ENCODE measurements around the gene KRT85.
"Not testable (repeated sequence)": the region's sequence is repeated elsewhere in the genome, so short reads cannot be mapped to it uniquely, and the experiment has no call there.

The KRT85 gene

DNA sequence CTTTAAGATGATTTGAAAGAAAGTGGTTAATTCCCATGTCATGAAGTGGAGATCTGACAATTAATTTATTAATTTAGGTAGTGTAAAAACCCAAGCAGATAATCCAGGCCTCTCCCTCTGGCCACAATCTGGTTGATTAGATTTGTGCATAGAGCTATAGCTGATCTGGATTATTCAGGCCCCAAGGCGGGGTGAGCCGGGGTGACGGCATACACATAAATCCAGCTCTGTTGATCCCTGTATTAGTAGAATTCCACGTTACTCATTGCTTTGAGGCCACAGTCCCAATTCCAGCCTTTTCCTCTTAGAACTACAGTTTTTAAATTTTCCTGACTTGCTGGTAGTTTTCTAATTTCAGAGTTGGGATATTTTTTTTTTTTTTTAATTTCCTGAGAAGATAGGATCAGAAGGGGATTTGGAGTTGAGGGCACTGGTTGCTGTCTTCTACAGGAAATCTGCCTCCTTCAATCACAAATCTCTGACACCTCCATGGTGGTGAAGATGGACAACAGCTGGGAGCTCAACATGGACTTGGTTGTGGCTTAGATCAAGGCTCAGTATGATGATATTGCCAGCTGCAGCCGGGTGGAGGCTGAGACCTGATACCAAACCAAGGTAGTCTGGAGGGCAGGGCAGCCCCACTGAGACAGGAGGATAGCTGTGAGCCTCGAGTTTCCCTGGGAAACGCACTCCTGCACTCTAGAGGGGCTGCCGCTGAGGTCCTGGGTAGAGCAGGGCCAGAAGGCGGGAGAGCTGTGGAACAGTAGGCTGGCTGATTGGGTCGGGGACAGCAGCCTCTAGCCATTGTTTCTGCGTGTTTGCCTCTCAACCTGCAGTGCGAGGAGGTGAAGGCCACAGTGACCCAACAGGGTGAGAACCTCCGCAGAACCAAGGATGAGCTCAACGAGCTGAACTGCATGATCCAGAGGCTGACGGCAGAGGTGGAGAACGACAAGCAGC, 19.4 kb downstream of the KRT85 start:
- no peak for FAIRE-seq

DNA sequence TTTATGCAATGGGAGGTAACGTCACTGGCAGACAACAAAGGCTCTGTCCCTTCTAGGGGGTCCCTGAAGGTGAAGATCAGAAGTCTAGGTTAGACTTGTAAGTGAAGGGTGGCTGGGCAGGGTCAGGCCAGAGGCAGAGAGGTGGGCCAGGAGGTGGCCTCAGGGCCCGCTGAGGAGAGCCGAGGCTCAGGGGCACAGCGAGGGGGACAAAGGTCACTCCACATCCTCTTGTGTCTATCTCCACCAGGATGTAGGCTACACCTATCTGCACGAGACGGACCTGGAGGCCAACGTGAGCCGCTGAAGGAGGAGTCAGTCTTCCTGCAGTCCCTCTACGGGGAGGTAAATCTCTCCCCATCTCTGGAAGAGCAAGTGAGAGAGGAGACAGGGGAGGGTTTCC, 20.3 kb downstream of the KRT85 start:
- no peak for FAIRE-seq

GRCh38 chr12:52346593-52346992, 20.7 kb downstream of the KRT85 start:
- no peak for FAIRE-seq

DNA sequence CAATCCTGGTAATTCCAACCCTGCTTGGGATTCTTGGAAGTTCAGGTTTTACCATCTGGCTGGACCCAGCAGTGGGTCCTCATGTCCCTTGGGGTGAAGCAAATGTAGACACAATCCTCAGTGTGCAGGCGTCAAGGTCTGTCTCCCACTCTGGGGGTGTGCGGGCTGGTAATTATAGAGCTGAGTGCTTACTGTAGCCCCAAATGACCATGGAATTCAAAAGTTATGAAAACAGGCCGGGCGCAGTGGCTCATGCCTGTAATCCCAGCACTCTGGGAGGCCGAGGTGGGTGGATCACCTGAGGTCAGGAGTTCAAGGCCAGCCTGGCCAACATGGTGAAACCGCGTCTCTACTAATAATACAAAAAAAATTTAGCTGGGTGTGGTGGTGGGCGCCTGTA, 22.2 kb downstream of the KRT85 start:
- FAIRE-seq, result not testable (repeated sequence)

- no peak for FAIRE-seq
Measured at GRCh38 chr12:52344111-52344510, 23.2 kb downstream of the KRT85 start.

GRCh38 chr12:52343550-52343949, 23.7 kb downstream of the KRT85 start:
- FAIRE-seq, result no peak

- no peak for FAIRE-seq
Measured at GRCh38 chr12:52342781-52343490, 24.3 kb downstream of the KRT85 start.

DNA sequence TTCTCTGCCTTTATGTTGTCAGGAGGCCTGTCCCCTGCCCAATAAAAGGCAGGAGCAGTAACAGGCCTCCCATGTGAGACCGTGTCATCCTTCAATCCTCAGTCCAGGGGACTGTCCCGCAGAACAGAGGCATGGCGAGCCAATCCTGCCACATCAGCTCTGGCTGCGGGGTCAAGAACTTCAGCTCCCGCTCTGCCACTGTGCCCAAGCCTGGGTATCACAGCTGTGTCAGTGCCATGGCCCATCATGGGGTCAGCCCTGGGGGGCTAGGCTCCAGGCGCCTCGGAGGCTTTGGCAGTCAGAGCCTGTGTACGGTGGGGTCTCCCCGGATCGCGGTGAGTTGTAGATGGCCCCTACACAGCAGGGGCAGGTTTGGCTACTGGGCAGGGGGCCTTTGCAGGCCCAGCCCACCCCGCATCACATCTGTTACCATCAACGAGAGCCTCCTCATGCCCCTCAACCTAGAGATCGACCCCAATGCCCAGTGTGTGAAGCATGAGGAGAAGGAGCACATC, 26.2 kb downstream of the KRT85 start:
- FAIRE-seq, result no peak

DNA sequence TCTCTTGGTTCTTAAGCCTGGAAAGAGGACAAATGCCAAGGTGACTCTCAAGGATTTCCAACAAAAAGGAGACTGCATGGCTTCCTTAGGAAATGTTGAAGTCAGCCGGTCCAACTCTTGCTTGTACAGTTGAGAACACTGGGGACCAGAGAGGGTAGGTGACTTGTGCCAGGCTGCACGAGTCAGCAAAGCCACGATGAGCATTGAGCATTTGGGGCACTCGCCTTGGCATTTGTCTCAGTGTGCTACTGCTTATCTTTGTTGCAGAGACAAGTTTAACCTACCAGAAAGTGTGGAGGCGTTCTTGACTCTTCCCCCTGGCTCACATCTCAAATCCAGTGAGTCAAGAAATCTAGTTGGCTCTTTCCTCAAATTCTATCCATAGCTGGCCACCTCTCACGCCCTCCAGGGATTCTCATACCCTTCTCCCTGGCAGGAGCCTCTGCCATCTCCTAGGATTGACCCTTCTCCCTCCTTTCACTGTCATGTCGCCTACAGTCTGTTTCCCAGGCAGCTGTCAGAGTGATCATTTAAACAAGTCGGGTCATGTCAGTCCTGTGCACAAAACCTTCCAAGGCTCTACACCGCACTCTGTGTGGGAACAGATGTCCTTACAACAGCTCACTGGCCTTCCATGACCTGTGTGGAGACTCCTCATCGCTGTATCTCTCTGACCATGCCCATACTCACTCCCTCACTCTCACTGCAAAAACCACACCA, 28.9 kb downstream of the KRT85 start:
- FAIRE-seq, result no peak

- no peak for FAIRE-seq
Measured at GRCh38 chr12:52337054-52337453, 30.2 kb downstream of the KRT85 start.

- FAIRE-seq, result no peak
Measured at GRCh38 chr12:52336641-52337040, 30.6 kb downstream of the KRT85 start.

DNA sequence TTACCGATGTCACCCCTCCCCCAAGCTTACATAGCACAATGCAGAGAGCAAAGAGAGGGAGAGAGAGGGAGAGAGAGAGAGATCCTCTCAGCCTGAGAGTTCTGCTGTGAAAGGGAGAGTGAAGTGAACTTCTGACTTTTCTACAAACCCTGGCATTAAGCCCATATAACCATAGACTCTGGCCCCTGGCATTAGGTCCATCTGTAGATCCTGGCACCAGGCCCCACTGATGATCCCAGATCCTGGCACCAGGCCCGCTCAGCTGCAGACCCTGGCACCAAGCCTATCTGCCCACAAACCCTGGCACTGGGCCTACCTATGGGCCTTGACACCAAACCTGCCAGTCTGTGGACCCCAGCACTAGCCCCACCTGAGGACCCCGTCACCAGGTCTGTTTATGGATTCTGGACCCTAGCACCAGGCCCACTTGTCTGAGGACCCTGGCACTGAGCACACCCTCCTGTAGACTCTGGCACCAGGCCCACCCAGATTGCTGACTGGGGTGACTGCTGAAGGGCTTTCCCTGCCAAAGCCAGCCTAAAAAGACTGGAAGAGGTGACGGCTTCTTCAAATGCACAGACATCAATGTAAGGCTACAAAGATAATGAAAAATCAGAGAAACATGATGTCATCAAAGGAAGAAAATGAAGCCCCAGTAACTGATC, 31.6 kb downstream of the KRT85 start:
- no peak for FAIRE-seq

GRCh38 chr12:52334185-52334584, 33.1 kb downstream of the KRT85 start:
- no peak for FAIRE-seq

DNA sequence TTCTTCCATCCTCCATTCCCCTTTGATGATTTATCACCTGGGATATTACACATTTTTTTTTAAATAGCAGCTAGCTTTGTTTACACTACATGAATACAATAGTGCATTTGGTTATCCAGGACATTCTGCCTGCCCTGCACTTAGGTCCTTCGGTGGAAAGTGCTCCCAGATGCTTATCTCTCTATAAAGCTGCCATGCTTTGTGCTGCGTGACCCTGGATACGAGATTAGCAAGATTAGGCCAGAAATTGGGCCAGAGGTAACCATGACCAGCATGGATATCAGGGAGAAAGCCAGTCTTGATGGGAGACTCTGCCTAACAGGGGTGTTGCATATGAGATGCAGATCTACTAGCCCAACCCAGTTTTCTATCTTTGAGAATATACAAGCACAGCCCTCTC, 34.0 kb downstream of the KRT85 start:
- FAIRE-seq, result no peak

DNA sequence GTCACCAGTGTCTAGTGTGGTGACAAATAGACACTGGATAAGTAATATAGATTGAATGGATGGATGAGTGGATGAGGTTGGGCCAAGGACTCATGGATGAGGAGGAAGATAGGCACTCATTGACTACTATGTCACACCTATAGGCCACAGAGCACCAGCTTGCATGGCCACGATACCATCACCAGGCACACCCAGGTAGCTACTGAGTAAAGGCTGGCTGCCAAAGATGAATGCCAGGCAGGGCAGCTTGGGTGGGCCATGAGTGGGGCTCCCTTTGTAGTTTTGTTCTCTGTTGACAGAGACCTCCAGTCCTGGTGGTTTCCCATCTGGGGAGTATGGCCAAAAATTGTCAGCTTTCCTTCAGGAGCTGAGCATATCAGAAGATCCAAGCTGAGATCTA, 34.9 kb downstream of the KRT85 start:
- no peak for FAIRE-seq

DNA sequence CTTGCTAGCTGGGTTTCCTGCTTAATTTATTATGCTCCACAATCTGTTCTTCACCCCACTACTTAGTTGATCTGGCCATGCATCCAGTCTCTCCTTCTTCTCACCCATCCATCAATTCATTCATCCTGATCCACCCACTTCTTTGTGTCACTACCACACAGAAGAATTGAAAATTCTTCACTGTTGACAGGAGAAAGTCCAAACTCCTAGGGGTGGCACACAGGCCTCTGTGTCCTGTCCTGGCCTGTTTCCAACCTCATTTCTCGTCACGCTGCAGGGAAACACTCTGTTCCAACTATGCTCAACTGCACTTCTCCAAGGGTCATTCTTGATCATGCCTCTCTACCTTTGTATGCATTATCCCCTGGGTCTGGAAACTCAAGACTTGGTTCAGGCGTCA, 35.4 kb downstream of the KRT85 start:
- FAIRE-seq, result no peak

- FAIRE-seq, result no peak
Measured at GRCh38 chr12:52331039-52331438, 36.2 kb downstream of the KRT85 start.

GRCh38 chr12:52327830-52328500, 39.3 kb downstream of the KRT85 start:
- no peak for FAIRE-seq

DNA sequence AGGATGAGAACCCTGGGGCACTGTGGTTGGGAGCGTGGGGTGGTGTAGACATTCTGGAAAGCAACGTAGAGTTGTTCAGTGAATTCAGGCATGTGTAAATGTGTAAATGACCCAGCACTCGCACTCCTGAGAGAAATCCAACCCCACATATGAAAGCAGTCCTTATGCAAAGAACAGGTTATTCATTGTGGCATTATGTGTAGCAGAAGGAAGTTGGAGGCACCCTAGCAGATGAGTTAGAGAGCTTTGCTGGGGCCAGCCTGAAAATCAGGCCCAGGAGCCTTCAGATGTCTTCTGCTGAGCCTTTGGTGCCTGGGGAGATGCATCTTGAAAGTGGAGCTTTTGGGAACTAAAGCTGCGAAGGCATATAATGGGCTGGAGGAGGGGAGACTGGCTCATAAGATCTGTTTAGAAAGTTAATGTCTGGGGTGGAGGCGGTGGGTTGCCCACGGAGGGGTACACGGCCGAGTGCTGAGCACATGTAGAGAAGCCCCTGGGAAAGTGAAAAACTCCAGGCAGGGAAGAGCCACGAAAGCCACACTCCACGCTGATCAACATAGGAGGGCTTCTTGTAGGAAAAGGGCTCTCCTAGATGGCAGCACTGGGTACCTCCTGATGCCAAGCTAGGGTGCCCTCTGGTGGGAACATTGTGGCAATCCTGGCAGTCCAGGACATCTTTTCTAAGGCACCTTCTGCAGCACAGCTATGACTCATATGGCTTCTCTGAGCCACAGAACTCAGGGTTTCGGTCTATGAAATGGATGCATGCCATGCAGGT, 40.0 kb downstream of the KRT85 start:
- FAIRE-seq, result no peak

- no peak for FAIRE-seq
Measured at GRCh38 chr12:52324153-52324444, 43.2 kb downstream of the KRT85 start.

DNA sequence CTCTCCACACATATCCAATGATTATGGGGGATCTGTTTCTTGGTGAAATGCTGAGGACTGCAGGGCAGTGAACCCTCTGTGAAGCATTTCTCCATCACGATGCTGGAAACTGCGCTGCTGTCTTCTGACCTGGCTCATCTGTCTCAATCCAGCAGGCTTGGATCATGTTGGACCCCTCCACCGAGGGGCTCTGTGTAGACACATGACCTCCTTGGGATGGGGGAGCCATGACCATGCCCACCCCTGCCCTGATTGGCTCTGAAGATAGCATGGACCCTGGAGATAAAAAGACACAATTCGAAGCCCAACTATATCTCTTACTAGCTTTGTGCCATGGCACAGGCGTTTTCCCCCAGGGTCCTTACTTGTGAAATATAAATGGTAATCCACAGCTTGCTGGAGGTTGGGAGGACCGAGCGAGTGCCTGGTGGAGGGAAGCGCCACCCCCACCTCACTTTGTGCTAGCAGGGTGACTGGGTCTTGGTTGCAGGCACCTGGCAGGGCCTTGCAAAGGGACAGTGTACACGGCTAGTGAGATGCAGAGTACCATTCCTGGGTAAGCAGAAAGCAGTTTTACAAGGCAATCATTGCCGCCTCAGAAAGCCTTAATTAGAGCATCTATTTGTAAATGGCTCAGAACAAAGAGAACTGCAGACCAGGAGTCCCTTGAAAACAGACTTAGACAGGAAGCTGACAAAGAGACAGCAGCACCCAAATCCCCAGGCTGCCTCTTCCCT, 43.7 kb downstream of the KRT85 start:
- no peak for FAIRE-seq
